ENCODE results near the gene CISD3.

The CISD3 gene

GRCh38 chr17:38779965-38780752 is 50.0 kb downstream of the CISD3 start:
- DNase-seq (ENCODE audit: low read depth) = no peak

DNA sequence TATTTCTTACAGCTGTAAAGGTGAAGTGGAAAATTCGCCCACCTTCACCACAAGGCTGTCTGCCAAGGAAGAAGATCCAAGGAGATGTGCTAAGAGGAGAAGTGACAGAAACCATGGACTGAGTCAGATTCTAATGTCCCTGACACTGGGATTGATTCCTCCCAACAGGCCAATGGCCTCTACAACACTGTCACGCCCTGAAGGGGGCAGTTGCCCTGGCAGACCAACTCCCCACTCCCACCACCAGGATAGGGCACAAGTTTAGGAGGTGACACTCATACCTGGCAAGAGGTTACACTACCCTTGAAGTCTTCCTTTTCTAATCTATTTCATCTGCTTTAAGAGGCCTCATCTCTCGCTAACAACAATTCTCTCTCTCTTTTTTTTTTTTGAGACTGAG is 53.1 kb downstream of the CISD3 start:
- no peak for DNase-seq (ENCODE audit: low read depth)

Data from stimulated activated CD4-positive, alpha-beta T cell treated with anti-CD3 and anti-CD28 coated beads, Interleukin-2, amount 100 ng/mL, for 4 hours (primary cell).